ENCODE results near the gene CAV2.

GRCh38 chr7:116549370-116549769, 49.8 kb downstream of the CAV2 start:
- TF ChIP-seq CTCF (IDR thresholded peaks at IDR 0.05; ENCODE audit: insufficient read depth, low read depth, low read length) (no peak), EZH2 (IDR thresholded peaks at IDR 0.05; ENCODE audit: insufficient read depth, low read length) (no peak)

All from astrocyte (in vitro differentiated cells and primary cell).